ENCODE measurements around the gene MYBPC1. TPM values are rescaled to one million over a fixed set of nuclear protein-coding genes. Genes with fewer than 3 reads are reported as not detected.

MYBPC1 gene
- total RNA-seq, 1 experiment from 2014 or later: not detected

DNA sequence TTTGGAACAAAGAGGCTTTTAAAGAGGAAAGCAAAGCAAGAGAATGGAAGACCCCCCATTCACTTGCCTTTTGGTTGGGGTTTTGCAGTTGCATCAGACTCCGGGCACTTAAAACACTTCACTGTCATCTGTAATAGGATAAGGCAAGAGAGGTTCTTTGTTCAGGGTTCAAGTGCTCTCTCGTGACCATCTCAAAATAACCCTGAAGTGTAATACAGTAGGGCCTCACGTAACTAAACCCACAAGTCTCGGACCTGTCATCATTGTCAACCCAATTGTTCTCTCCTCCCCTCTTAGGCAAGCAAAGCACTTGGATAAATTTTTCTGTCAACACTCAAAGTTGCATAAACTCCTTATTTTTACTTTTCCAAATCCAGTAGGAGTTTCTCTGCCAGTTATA, 26.9 kb upstream of the MYBPC1 start:
- Histone ChIP-seq H3K9ac (ENCODE audit: low read length) (no peak overlapping the region), H4K20me1 (ENCODE audit: insufficient read depth, low read depth, low read length) (no peaks in the 10 kb centered on the region), H3K9me3 (ENCODE audit: low read length) (no peaks in the 10 kb centered on the region), H3K9me2 (replicated peaks; ENCODE audit: insufficient read depth, low read length) (no peaks in the 10 kb centered on the region; the same call in 1 of the 2 replicates), H3K79me2 (ENCODE audit: low read length) (no peaks in the 10 kb centered on the region), H3K27ac (ENCODE audit: low read length) (no peak overlapping the region), H3K4me3 (ENCODE audit: low read length) (no peak overlapping the region), H3K4me2 (ENCODE audit: low read depth, low read length, poor library complexity, severe bottlenecking) (no peak overlapping the region), H3K27me3 (ENCODE audit: low read length) (no peaks in the 10 kb centered on the region), H3K4me1 (ENCODE audit: low read length) (no peaks in the 10 kb centered on the region), H3K36me3 (ENCODE audit: insufficient read depth, low read length) (no peaks in the 10 kb centered on the region), H2AFZ (ENCODE audit: low read length) (no peak overlapping the region)
- no peak for DNase-seq

DNA sequence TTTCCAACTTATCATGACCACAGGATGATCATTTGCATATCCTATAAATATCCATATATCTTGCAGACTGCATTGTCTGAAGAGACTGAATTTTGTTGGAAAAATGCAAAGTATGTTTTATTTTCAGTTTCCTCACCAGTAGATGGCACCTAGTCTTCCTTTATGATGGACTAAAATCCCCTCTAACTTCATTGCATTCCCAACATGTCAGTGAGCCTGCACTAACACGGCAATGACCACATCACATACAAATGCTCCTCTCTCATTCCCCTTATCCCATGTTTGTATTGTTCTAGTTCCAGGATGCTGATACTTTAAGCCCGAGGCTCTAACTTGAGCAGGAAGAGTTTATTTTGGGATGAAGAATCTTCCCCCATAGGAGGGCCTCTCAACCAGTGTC, 24.7 kb upstream of the MYBPC1 start:
- DNase-seq: no peak
- Histone ChIP-seq H3K27ac (ENCODE audit: low read length) (no peak overlapping the region), H3K9me3 (ENCODE audit: low read length) (no peaks in the 10 kb centered on the region), H3K9ac (ENCODE audit: low read length) (no peak overlapping the region), H3K27me3 (ENCODE audit: low read length) (no peaks in the 10 kb centered on the region), H3K4me3 (ENCODE audit: low read length) (no peak overlapping the region), H3K36me3 (ENCODE audit: insufficient read depth, low read length) (no peaks in the 10 kb centered on the region), H4K20me1 (ENCODE audit: insufficient read depth, low read depth, low read length) (no peaks in the 10 kb centered on the region), H3K4me2 (ENCODE audit: low read depth, low read length, poor library complexity, severe bottlenecking) (no peak overlapping the region), H3K4me1 (ENCODE audit: low read length) (no peaks in the 10 kb centered on the region), H3K79me2 (ENCODE audit: low read length) (no peaks in the 10 kb centered on the region), H2AFZ (ENCODE audit: low read length) (no peak overlapping the region), H3K9me2 (replicated peaks; ENCODE audit: insufficient read depth, low read length) (no peaks in the 10 kb centered on the region)

DNA sequence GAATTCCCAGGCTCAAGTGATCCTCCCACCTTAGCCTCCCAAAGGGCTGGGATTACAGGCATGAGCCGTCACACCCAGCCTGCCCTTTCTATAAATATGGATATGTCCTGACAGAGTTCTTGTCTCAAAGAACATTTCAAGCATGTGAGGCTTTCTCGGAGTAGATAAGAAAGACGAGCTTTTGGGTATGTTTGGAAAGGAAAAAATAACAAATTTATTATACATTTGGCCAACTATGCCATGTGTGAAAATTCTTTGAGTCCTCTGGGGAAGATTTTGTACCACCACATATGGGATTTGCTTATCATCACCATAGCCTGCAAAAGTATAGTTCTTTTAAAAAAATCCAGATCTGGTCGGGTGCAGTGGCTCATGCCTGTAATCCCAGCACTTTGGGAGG, 23.7 kb upstream of the MYBPC1 start:
- Histone ChIP-seq H3K27me3 (ENCODE audit: low read length) (no peaks in the 10 kb centered on the region), H3K9me2 (replicated peaks; ENCODE audit: insufficient read depth, low read length) (no peaks in the 10 kb centered on the region), H4K20me1 (ENCODE audit: insufficient read depth, low read depth, low read length) (no peaks in the 10 kb centered on the region)

DNA sequence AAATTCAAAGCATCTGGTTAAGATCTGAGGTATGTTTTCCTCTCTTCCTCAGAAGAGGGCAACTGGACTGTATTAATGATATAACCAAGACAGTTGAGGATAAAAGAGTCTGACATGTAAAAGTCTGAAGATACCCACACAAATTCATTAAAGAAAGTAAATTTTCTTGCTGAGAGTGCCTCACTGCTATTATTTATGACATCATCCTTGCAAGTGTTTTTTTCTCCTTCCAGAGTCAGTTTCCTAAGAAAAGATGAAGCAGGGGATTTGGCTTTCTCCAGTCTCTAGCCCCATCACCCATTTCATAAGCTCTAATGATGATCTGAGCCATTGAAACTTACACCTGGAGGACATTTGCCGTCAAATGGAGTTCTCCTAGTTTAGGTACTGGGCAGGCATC, 21.0 kb upstream of the MYBPC1 start:
- H3K79me2 ChIP-seq (ENCODE audit: low read length): no peaks in the 10 kb centered on the region
- no peak overlapping the region for H2AFZ ChIP-seq (ENCODE audit: low read length)
- no peaks in the 10 kb centered on the region for H3K36me3 ChIP-seq (ENCODE audit: insufficient read depth, low read length)
- H3K4me3 ChIP-seq (ENCODE audit: low read length): no peak overlapping the region
- H4K20me1 ChIP-seq (ENCODE audit: insufficient read depth, low read depth, low read length): no peaks in the 10 kb centered on the region
- H3K4me1 ChIP-seq (ENCODE audit: low read length): no peaks in the 10 kb centered on the region
- no peaks in the 10 kb centered on the region for H3K27me3 ChIP-seq (ENCODE audit: low read length)
- H3K9me3 ChIP-seq (ENCODE audit: low read length): no peaks in the 10 kb centered on the region
- no peaks in the 10 kb centered on the region for H3K9me2 ChIP-seq (replicated peaks; ENCODE audit: insufficient read depth, low read length)
- no peak for DNase-seq
- no peak overlapping the region for H3K27ac ChIP-seq (ENCODE audit: low read length)
- H3K4me2 ChIP-seq (ENCODE audit: low read depth, low read length, poor library complexity, severe bottlenecking): no peak overlapping the region
- no peak overlapping the region for H3K9ac ChIP-seq (ENCODE audit: low read length)

More for the DNA sequence above, 23.7 kb upstream of the MYBPC1 start:
- no peak overlapping the region for H3K9ac ChIP-seq (ENCODE audit: low read length)
- no peaks in the 10 kb centered on the region for H3K79me2 ChIP-seq (ENCODE audit: low read length)
- no peak overlapping the region for H3K4me3 ChIP-seq (ENCODE audit: low read length)
- no peak overlapping the region for H3K4me2 ChIP-seq (ENCODE audit: low read depth, low read length, poor library complexity, severe bottlenecking)
- H3K27ac ChIP-seq (ENCODE audit: low read length): no peak overlapping the region
- no peaks in the 10 kb centered on the region for H3K4me1 ChIP-seq (ENCODE audit: low read length)
- H3K9me3 ChIP-seq (ENCODE audit: low read length): no peaks in the 10 kb centered on the region
- DNase-seq: no peak
- H3K36me3 ChIP-seq (ENCODE audit: insufficient read depth, low read length): no peaks in the 10 kb centered on the region
- H2AFZ ChIP-seq (ENCODE audit: low read length): no peak overlapping the region

DNA sequence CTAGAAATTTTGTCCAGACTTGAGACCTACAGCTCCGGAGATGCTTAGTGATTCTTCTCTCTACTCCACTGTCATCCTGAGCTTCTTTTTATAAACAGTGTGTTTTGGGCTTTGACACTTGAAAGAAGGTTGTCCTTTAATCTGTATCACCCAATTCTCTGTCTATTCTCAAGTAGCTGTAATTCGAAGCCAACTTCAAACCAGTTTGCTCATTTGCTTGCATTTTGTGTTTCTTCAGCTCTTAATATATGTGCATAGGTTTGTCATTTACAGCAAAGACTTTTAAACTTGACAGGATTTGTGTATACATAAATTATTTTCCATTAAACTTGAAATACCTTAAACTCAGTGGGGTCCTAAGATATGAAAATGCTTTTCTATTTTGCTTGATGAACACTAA, 16.4 kb upstream of the MYBPC1 start:
- no peak for DNase-seq
- Histone ChIP-seq H2AFZ (ENCODE audit: low read length) (no peak overlapping the region), H3K9me3 (ENCODE audit: low read length) (no peaks in the 10 kb centered on the region)

DNA sequence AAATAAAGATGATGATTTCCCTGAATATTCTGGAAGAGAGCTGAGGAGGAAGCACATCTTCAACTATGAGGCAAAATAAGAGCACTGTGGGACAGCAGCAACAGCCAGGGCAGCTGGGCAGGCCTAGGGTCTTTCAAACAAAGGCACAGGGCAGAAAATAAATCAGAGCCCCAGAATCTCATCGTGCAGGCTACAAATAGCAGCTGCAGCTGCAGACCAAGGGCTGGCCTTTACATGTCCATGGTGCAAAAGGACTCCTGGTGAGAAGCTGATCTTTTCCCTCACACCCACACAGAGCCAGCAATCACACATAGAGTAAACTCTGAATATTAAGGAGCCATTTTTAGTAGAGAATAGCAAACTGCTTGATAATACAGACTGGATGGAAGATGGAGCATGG, 13.6 kb upstream of the MYBPC1 start:
- no peak overlapping the region for H2AFZ ChIP-seq (ENCODE audit: low read length)
- H3K27me3 ChIP-seq (ENCODE audit: low read length): no peaks in the 10 kb centered on the region
- no peaks in the 10 kb centered on the region for H3K4me1 ChIP-seq (ENCODE audit: low read length)
- H3K9me3 ChIP-seq (ENCODE audit: low read length): no peaks in the 10 kb centered on the region
- no peak overlapping the region for H3K4me3 ChIP-seq (ENCODE audit: low read length)
- no peaks in the 10 kb centered on the region for H4K20me1 ChIP-seq (ENCODE audit: insufficient read depth, low read depth, low read length)
- H3K4me2 ChIP-seq (ENCODE audit: low read depth, low read length, poor library complexity, severe bottlenecking): no peak overlapping the region
- no peak for DNase-seq
- H3K9ac ChIP-seq (ENCODE audit: low read length): no peak overlapping the region
- H3K79me2 ChIP-seq (ENCODE audit: low read length): no peaks in the 10 kb centered on the region
- no peak overlapping the region for H3K27ac ChIP-seq (ENCODE audit: low read length)
- H3K36me3 ChIP-seq (ENCODE audit: insufficient read depth, low read length): no peaks in the 10 kb centered on the region
- no peaks in the 10 kb centered on the region for H3K9me2 ChIP-seq (replicated peaks; ENCODE audit: insufficient read depth, low read length)

More for the DNA sequence above, 16.4 kb upstream of the MYBPC1 start:
- Histone ChIP-seq H3K9me2 (replicated peaks; ENCODE audit: insufficient read depth, low read length) (no peaks in the 10 kb centered on the region), H3K9ac (ENCODE audit: low read length) (no peak overlapping the region), H3K4me3 (ENCODE audit: low read length) (no peak overlapping the region), H4K20me1 (ENCODE audit: insufficient read depth, low read depth, low read length) (no peaks in the 10 kb centered on the region), H3K27me3 (ENCODE audit: low read length) (no peaks in the 10 kb centered on the region), H3K27ac (ENCODE audit: low read length) (no peak overlapping the region), H3K36me3 (ENCODE audit: insufficient read depth, low read length) (no peaks in the 10 kb centered on the region), H3K4me1 (ENCODE audit: low read length) (no peaks in the 10 kb centered on the region), H3K4me2 (ENCODE audit: low read depth, low read length, poor library complexity, severe bottlenecking) (no peak overlapping the region), H3K79me2 (ENCODE audit: low read length) (no peaks in the 10 kb centered on the region)

DNA sequence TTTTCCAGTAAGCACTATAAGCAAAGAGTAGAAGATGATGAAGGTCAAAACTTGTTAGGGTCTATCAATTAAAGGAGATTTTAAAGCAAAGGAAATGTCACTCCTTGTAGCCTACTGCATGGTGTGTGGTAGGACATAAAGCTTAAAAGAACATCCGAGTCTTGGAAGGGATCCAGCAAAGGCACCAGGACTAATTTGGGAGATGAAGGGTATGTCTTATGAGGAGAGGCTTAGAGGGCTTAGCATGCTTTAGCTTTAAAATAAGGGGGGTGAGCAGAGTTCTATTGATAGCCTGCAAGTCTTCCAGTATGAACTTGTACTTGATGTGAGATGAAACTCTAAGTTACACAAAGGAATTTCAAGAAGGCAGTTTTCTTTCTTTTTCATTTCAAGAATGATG, 11.8 kb upstream of the MYBPC1 start:
- Histone ChIP-seq H3K36me3 (ENCODE audit: insufficient read depth, low read length) (no peaks in the 10 kb centered on the region), H3K9me2 (replicated peaks; ENCODE audit: insufficient read depth, low read length) (no peaks in the 10 kb centered on the region), H2AFZ (ENCODE audit: low read length) (no peak overlapping the region), H3K4me1 (ENCODE audit: low read length) (no peaks in the 10 kb centered on the region), H3K9me3 (ENCODE audit: low read length) (no peaks in the 10 kb centered on the region), H3K4me2 (ENCODE audit: low read depth, low read length, poor library complexity, severe bottlenecking) (no peak overlapping the region), H3K79me2 (ENCODE audit: low read length) (no peaks in the 10 kb centered on the region), H3K27me3 (ENCODE audit: low read length) (no peaks in the 10 kb centered on the region), H3K4me3 (ENCODE audit: low read length) (no peak overlapping the region), H4K20me1 (ENCODE audit: insufficient read depth, low read depth, low read length) (no peaks in the 10 kb centered on the region), H3K9ac (ENCODE audit: low read length) (no peak overlapping the region), H3K27ac (ENCODE audit: low read length) (no peak overlapping the region)
- no peak for DNase-seq

DNA sequence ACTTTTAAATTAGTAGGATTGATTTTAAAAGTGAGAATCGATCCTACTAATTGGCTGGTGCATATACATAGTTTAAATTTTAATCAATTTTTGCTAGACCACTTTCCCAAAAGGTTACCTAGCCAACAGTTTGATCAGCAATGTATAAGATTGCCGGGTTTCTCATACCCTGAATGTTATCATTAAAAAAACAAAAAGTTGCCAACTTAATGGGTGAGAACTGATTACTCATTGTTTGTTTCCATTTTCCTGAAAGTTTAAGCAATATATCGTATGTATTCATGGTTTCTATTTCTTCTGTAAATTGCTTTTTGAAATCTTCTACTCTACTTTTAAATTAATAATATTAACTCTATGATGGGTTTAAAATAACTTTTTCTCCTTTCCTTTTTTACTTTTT, 4.4 kb upstream of the MYBPC1 start:
- Histone ChIP-seq H2AFZ (ENCODE audit: low read length) (no peak overlapping the region), H3K79me2 (ENCODE audit: low read length) (no peaks in the 10 kb centered on the region), H3K9me2 (replicated peaks; ENCODE audit: insufficient read depth, low read length) (no peaks in the 10 kb centered on the region), H3K4me1 (ENCODE audit: low read length) (no peaks in the 10 kb centered on the region), H3K9me3 (ENCODE audit: low read length) (no peaks in the 10 kb centered on the region), H3K9ac (ENCODE audit: low read length) (no peak overlapping the region), H3K27me3 (ENCODE audit: low read length) (no peaks in the 10 kb centered on the region), H3K27ac (ENCODE audit: low read length) (no peak overlapping the region), H3K4me3 (ENCODE audit: low read length) (no peak overlapping the region), H4K20me1 (ENCODE audit: insufficient read depth, low read depth, low read length) (no peaks in the 10 kb centered on the region), H3K36me3 (ENCODE audit: insufficient read depth, low read length) (no peaks in the 10 kb centered on the region), H3K4me2 (ENCODE audit: low read depth, low read length, poor library complexity, severe bottlenecking) (no peak overlapping the region)
- no peak for DNase-seq

DNA sequence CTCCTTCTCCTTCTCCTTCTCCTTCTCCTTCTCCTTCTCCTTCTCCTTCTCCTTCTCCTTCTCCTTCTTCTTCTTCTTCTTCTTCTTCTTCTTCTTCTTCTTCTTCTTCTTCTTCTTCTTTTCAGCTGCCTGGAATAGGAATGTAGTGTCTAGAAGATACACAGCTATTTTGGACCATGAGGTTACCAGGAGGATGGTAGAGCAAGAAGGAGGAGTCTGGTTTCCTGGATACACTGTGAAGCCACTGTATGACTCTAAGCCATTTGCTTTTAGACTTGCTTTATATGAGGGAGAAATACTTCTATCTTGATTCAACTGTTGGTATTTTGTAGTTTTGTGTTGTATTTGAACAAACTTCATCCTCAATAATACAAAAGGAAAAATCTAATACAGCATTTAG, 3.0 kb upstream of the MYBPC1 start:
- DNase-seq: no peak
- Histone ChIP-seq H3K9me2 (replicated peaks; ENCODE audit: insufficient read depth, low read length) (no peaks in the 10 kb centered on the region), H3K27ac (ENCODE audit: low read length) (no peak overlapping the region), H3K4me2 (ENCODE audit: low read depth, low read length, poor library complexity, severe bottlenecking) (no peak overlapping the region), H4K20me1 (ENCODE audit: insufficient read depth, low read depth, low read length) (no peaks in the 10 kb centered on the region), H3K9ac (ENCODE audit: low read length) (no peak overlapping the region), H3K4me3 (ENCODE audit: low read length) (no peak overlapping the region), H3K27me3 (ENCODE audit: low read length) (no peaks in the 10 kb centered on the region), H2AFZ (ENCODE audit: low read length) (no peak overlapping the region), H3K79me2 (ENCODE audit: low read length) (no peaks in the 10 kb centered on the region), H3K9me3 (ENCODE audit: low read length) (no peaks in the 10 kb centered on the region), H3K36me3 (ENCODE audit: insufficient read depth, low read length) (no peaks in the 10 kb centered on the region), H3K4me1 (ENCODE audit: low read length) (no peaks in the 10 kb centered on the region)

All from Karpas-422 (cell line).